ENCODE data around the gene SGPP2. TPM values are rescaled to one million over a fixed set of nuclear protein-coding genes. Genes with fewer than 3 reads are reported as not detected.

Gene SGPP2
- total RNA-seq, 2 experiments from 2014 or later: not detected

GRCh38 chr2:222523783-222524544 is 99.6 kb downstream of the SGPP2 start:
- Histone ChIP-seq H3K9me2 (ENCODE audit: insufficient read depth, low read length) (no peaks in the 10 kb centered on the region), H3K79me2 (ENCODE audit: insufficient read depth, low read depth, low read length) (no peaks in the 10 kb centered on the region), H3K27ac (ENCODE audit: low read depth, low read length, poor library complexity, severe bottlenecking) (no peak overlapping the region), H3K4me2 (ENCODE audit: low read length) (no peak overlapping the region), H4K20me1 (ENCODE audit: insufficient read depth, low read length) (no peaks in the 10 kb centered on the region), H3K36me3 (ENCODE audit: insufficient read depth, low read length) (no peaks in the 10 kb centered on the region), H2AFZ (ENCODE audit: low read length) (no peak overlapping the region), H3K9me3 (ENCODE audit: low read length) (no peaks in the 10 kb centered on the region), H3K4me1 (ENCODE audit: insufficient read depth, low read length, poor library complexity, severe bottlenecking) (no peaks in the 10 kb centered on the region), H3K4me3 (ENCODE audit: low read depth, low read length, poor library complexity, severe bottlenecking) (no peak overlapping the region)
- POLR2A ChIA-PET: interaction anchor here (0.5 kb wide), 1 partner anchor 45 kb away, joined by 3 read pairs; no protein-coding TSS in a partner anchor
- CTCF ChIA-PET (ENCODE audit: unreplicated experiment): no interaction called here
- intact Hi-C loops (cut with micrococcal nuclease; ENCODE audit: unreplicated experiment): no loop called here
- TF ChIP-seq EZH2phosphoT487 (IDR thresholded peaks at IDR 0.05; ENCODE audit: borderline replicate concordance, low read depth, low read length) (no peak), CTCF (conservative IDR thresholded peaks at IDR 0.05; ENCODE audit: low read length) (no peak)
- DNase-seq (ENCODE audit: low spot score): no peak
- BruUV-seq (replicated peaks): no TSS peak

- TF ChIP-seq CTCF (conservative IDR thresholded peaks at IDR 0.05; ENCODE audit: low read length) (no peak), EZH2phosphoT487 (IDR thresholded peaks at IDR 0.05; ENCODE audit: borderline replicate concordance, low read depth, low read length) (no peak)
- Histone ChIP-seq H3K79me2 (ENCODE audit: insufficient read depth, low read depth, low read length) (no peaks in the 10 kb centered on the region), H3K27ac (ENCODE audit: low read depth, low read length, poor library complexity, severe bottlenecking) (no peak overlapping the region), H3K4me2 (ENCODE audit: low read length) (no peak overlapping the region), H3K36me3 (ENCODE audit: insufficient read depth, low read length) (no peaks in the 10 kb centered on the region), H3K4me3 (ENCODE audit: low read depth, low read length, poor library complexity, severe bottlenecking) (no peak overlapping the region), H2AFZ (ENCODE audit: low read length) (no peak overlapping the region), H3K9me2 (ENCODE audit: insufficient read depth, low read length) (no peaks in the 10 kb centered on the region), H3K4me1 (ENCODE audit: insufficient read depth, low read length, poor library complexity, severe bottlenecking) (no peaks in the 10 kb centered on the region), H3K9me3 (ENCODE audit: low read length) (no peaks in the 10 kb centered on the region), H4K20me1 (ENCODE audit: insufficient read depth, low read length) (no peaks in the 10 kb centered on the region)
- ChIA-PET CTCF (ENCODE audit: unreplicated experiment) (no interaction called here), POLR2A (no interaction called here)
- DNase-seq (ENCODE audit: low spot score): no peak
- intact Hi-C loops (cut with micrococcal nuclease; ENCODE audit: unreplicated experiment): no loop called here
- BruUV-seq (replicated peaks): no TSS peak
These were observed 101.5 kb downstream of the SGPP2 start for GRCh38 chr2:222525811-222526210.
